ENCODE results near the gene PDCD1LG2.

The PDCD1LG2 gene

DNA sequence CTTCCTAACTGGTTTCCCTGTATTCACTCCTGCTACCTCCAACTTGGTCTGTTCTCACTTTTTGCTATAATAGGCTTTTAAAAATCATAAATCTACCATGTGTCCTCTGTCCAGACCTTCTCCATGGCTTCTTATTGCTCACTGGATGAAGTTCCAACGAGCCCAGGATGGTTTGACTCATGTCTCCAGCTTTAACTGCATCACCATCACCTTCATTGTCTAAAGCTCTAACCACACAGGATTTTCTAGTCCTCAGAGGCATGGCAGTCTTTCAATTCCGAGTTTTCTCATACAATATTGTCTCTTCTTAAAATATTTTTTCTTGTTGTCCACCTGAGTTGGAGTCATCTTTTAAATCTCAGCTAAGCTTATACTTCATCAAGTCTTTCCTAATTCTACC, 49.3 kb downstream of the PDCD1LG2 start:
- TF ChIP-seq, protein P1, sequence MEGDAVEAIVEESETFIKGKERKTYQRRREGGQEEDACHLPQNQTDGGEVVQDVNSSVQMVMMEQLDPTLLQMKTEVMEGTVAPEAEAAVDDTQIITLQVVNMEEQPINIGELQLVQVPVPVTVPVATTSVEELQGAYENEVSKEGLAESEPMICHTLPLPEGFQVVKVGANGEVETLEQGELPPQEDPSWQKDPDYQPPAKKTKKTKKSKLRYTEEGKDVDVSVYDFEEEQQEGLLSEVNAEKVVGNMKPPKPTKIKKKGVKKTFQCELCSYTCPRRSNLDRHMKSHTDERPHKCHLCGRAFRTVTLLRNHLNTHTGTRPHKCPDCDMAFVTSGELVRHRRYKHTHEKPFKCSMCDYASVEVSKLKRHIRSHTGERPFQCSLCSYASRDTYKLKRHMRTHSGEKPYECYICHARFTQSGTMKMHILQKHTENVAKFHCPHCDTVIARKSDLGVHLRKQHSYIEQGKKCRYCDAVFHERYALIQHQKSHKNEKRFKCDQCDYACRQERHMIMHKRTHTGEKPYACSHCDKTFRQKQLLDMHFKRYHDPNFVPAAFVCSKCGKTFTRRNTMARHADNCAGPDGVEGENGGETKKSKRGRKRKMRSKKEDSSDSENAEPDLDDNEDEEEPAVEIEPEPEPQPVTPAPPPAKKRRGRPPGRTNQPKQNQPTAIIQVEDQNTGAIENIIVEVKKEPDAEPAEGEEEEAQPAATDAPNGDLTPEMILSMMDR (IDR thresholded peaks at IDR 0.05; ENCODE audit: insufficient read depth, low read depth, low read length, missing control alignments): no peak
- no peak overlapping the region for H3K4me3 ChIP-seq (ENCODE audit: low read depth, low read length)
- no peak for DNase-seq (ENCODE audit: low read depth)

DNA sequence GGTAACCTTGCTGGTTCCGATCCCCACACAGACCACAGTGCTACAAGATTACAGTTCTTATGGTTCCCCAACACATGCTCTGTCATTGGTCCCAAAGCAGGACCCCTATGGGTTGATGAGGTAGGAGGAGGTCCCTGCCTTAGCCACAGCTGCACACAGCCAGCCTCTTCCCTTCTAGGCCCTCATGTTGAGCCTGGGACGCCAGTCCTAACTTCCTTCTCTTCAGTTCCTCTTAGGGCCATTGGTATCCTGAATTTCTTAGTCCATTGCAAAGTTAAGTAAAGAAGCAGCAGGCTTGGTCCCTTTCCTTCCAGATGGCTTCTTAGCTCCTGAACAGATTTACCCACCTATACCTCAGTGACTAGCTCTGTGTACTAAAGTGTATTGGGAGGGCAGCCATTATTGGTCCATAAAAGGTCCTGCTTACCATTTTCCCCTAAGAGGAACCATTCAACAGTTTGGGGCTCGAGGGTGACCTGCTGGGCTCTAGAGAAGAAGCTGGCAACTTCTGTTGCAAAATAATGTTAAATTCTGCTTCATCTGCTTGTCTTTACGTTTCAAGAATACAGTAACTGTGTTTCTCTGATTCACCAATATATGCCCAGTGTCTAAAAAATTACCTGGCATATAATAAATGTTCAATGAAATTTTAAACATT, 50.2 kb downstream of the PDCD1LG2 start:
- no peak for DNase-seq (ENCODE audit: low read depth)
- TF ChIP-seq, protein P1 (IDR thresholded peaks at IDR 0.05; ENCODE audit: insufficient read depth, low read depth, low read length, missing control alignments): no peak
- no peak overlapping the region for H3K4me3 ChIP-seq (ENCODE audit: low read depth, low read length)

DNA sequence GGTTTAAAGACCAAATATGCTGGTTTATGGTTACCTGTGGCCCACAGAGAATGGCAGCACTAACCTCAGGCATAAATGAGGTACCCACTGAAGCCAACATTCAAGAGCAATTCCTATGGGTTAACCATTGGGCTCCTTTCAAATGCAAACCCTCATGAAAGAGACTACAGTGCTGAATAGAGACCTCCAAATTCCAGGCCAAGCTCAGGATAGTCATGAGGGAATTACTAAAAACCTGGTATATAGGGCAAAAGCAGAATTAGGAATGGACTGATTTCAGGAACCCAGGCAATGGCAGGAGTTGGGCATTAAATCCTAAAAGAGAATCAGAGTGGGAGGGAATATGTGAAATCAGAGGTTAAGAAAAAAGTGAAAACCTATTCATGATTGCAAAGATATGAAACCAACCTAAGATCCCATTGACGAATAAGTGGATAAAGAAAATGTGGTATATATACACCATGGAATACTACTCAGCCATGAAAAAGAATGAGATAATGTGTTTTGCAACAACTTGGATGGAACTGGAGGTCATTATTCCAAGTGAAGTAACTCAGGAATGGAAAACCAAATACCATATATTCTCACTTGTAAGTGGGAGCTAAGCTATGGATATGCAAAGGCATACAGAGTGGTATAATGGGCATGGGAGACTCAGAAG, 51.6 kb downstream of the PDCD1LG2 start:
- no peak overlapping the region for H3K4me3 ChIP-seq (ENCODE audit: low read depth, low read length)
- TF ChIP-seq, protein P1 (IDR thresholded peaks at IDR 0.05; ENCODE audit: insufficient read depth, low read depth, low read length, missing control alignments): no peak
- no peak for DNase-seq (ENCODE audit: low read depth)

DNA sequence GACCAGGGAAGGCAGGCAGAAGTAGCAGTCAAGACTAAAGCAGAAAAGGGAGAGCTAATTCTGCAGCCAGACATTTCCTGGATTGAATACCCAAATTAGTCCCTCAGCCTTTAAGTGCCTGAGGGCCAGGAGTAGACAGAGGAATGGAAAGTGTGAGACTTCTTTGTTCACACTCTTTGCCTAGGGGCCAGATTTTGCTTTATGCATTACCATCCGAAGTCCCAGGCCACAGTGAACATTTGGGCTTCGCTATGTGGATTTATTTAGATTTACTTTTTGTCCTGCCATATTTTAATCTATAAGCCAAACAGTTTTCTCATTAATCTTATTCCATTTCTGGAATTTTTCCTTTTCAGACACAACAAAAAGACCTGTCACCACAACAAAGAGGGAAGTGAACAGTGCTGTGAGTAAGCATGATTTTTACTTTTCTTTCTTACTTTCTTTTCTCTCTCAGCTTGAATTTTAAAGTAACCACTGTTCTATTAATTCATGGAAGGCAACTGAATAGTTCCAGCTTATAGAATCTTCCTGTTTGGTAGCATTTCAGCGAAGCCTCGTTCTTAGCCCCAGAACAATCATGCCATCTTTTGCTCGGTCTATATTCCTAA, 52.6 kb downstream of the PDCD1LG2 start:
- DNase-seq (ENCODE audit: low read depth): no peak
- TF ChIP-seq, protein P1 (IDR thresholded peaks at IDR 0.05; ENCODE audit: insufficient read depth, low read depth, low read length, missing control alignments): no peak
- no peak overlapping the region for H3K4me3 ChIP-seq (ENCODE audit: low read depth, low read length)

DNA sequence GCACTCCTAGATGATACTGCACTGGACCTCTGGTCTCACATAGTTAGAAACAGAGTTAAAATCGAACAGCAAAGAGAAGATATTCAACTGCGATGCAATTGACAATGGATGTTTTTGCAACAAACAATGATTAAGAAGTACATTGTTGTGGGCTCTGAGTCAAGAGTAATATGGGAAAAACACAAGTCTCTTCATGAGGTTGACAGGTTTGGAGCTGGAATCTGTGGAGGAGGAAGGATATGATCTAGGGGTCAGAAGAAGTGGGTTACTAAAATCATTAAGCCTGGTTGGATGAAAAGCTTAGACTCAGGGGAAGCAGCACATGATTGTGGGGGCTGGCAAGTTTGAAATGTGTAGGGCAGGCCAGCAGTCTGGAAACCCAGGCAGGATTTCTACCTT, 53.1 kb downstream of the PDCD1LG2 start:
- no peak overlapping the region for H3K4me3 ChIP-seq (ENCODE audit: low read depth, low read length)
- TF ChIP-seq, protein P1 (IDR thresholded peaks at IDR 0.05; ENCODE audit: insufficient read depth, low read depth, low read length, missing control alignments): no peak
- DNase-seq (ENCODE audit: low read depth): no peak

- no peak overlapping the region for H3K4me3 ChIP-seq (ENCODE audit: low read depth, low read length)
- DNase-seq (ENCODE audit: low read depth): no peak
- TF ChIP-seq, protein P1 (IDR thresholded peaks at IDR 0.05; ENCODE audit: insufficient read depth, low read depth, low read length, missing control alignments): no peak
Measured at GRCh38 chr9:5563886-5564285, 53.6 kb downstream of the PDCD1LG2 start.

Data from GM12865 (cell line).